Measurements from ENCODE around the gene UTS2.

UTS2 gene

DNA sequence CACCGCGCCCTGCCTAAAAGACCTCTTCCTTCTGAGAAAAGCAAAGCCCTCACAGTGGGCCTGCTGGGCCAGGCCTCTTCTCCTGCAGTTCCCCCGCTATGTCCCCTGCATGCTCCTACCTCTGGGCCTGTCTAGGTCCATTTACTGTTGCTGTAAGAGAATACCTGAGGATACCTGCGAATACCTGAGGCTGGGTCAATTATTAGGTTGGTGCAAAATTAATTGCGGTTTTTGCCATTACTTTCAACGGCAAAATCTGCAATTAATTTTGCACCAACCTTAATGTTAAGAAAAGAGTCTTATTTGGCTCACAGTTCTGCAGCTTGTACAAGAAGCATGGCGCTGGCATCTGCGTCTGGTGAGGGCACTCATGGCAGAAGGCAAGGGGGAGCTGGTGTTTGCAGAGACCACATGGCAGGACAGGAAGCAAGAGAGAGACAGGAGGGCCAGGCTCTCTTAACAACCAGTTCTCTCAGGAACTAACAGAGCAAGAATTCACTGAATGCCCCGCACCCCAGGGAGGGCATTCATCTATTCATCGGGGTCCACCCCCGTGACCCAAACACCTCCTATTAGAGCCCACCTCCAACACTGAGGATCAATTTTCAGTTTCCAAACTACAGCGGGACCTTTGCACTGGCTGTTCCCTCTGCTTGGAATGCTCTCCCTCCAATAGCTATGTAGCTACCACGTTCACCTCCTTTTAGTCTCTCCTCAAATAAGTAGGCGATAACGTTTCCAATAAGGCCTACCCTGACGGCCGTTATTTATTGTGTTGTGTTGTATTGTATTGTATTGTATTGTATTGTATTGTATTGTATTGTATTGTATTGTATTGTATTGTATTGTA is 9.6 kb upstream of the UTS2 start:
- DNase-seq (ENCODE audit: low spot score), result no peak

DNA sequence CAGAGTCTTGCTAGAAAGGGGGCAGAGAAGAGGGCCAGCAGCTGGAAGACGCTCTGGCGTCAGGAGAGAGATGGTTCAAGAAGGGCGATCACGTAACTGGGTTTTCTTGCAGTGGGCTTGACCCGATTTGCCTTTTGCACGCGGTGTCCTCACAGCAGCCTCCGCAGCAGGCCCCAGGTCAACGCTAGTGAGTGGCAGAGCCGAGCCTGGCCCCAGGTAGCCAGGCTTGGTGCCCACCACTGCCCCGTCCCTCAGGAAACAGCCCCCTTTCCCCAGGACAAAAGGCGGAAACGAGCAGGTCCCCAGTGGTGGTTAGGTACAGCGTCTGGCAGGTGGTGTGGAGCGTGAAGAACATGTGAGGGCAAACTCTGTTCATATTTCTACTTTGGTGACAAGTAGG is 8.6 kb upstream of the UTS2 start:
- DNase-seq (ENCODE audit: low spot score), result no peak

DNA sequence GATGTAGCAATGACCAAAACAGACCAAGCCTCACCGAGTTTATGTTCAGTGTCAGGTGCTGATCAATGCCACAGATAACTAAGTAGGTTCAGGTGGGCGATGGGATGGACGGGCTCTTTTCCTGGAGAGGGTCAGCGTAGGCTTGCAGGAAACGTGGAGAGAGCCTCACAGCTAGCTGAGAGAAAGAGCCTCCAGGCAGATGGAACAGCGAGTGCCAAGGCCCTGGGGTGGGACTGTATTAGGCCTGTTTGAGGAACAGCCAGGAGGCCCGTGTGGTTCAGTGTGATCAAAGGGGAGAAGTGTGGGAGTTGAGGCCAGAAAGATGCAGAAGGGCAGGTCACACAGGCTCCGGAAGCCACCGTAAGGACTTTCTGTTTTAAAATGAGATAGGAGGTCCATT is 7.3 kb upstream of the UTS2 start:
- DNase-seq (ENCODE audit: low spot score), result no peak

DNA sequence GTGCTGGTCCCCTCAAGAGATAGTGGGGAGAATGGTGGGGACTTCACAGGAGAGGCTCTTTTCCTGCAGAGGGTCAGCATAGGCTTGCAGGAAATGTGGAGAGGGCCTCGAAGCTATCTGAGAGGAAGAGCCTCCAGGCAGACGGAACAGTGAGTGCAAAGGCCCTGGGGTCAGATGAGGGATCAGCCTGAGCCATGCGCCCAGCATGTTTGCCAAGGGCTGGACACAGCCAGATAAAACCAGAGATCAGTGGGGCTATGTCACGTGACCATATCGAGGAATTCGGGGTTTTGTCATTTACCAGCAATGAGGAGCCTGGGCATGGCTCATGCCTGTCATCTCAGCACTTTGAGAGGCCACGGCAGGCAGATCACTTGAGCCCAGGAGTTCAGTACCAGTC is 6.5 kb upstream of the UTS2 start:
- no peak for DNase-seq (ENCODE audit: low spot score)

DNA sequence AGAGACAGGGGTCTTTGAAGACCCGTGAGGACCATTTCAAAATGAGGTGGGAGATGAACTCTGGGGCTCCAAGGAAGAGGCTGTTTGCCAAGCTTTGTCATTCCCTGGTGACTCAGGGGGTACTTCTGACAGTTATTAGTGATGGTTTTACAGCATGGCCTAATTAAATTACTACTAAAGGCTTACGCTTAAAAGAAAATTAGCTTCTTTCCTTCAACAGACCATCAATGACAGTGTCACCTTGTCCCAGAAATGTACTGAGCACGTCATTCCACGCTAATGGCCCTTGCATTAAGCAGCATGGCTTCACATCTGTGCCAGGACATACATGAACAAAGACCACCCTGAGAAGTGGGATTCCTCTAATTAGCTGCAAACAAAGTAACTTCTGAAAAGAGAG is 5.1 kb upstream of the UTS2 start:
- DNase-seq (ENCODE audit: low spot score), result no peak

DNA sequence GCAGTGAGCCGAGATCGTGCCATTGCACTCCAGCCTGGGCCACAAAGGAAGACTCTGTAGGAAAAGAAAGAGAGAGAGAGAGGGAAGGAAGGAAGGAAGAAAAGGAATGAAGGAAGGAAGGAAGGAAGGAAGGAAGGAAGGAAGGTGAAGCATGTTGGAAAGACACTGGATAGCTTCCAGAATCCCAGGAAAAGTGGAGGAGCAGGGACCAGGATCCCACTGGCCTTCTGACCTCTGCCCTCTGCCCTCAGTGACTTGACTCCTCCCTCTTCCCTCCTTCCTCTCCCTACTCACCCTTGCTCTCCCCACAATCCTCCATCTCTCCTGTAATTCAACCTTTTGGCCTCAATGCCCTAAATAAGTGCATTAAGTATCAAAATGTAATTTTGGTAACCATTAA is 4.1 kb upstream of the UTS2 start:
- no peak for DNase-seq (ENCODE audit: low spot score)

DNA sequence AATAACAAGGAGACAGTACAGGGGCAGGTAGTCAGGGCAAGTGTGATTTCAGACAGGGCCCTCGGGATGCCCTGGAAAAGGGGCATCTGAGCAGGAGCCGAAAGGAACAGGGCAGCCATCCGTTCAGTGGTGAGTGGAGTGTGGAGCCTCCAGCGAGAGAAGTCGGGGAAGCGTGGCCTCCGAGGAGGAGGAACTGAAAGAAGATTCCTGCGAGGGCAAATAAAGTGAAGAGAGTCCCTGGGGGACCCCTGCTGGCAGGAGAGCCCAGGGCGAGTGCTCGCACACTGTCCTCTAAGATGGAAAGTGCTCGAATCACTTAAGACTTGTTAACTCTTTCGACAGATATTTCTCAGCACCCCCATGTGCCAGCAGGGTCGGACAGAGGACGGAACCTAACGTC is 3.5 kb upstream of the UTS2 start:
- DNase-seq (ENCODE audit: low spot score), result no peak

DNA sequence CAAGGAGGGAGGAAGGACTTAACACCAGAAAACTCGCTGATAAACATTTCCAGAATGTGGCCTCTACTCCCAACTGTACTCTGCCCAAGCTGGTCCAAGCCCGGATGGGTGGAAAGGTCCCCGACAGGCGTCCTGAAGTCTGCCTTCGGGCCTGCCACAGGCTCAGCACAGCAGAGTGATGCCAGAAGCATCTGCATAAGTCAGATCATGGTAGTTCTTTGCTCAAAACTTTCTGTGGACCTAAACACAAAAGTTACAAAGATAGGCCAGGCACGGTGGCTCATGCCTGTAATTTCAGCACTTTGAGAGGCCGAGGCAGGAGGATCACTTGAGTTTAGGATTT is 790 bp upstream of the UTS2 start:
- no peak for DNase-seq (ENCODE audit: low spot score)

DNA sequence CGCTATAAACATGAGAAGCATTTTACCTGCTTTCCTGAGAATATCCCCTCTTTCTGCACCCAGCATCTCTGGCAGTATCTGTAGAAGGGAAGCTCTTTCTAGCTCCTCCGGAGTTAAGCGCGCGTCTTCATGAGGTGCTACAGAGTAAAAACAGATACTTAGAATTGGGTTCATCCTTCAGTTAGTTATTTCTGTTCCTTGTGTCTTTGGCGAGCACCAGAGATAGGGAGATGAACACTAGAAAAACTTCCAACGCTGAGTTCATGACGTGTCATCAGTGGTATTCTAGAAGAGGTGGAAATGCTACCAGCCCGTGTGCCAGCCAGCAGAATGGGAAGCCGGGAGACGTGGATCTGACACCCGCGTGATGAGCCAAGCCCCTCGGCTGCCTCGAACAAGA is 2.1 kb downstream of the UTS2 start:
- no peak for DNase-seq (ENCODE audit: low spot score)

DNA sequence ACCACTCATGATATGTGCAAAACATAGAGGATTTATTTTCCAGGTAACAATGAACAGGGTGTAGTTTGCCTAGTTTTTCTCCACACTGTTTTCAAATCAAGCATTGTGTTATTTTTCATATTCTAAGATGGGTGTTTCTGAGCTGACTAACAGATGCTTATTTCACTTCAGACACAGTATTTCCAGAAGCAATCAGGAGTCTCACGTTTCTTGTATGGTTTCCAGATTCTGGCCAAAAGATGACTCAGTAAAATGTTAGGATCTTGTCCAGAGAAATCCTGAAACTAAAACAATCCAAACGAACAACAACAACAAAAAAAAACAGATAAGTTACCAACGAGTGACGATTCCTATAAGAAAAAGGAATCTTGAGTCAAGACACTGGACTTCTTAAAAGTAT is 5.3 kb downstream of the UTS2 start:
- DNase-seq (ENCODE audit: low spot score), result no peak

DNA sequence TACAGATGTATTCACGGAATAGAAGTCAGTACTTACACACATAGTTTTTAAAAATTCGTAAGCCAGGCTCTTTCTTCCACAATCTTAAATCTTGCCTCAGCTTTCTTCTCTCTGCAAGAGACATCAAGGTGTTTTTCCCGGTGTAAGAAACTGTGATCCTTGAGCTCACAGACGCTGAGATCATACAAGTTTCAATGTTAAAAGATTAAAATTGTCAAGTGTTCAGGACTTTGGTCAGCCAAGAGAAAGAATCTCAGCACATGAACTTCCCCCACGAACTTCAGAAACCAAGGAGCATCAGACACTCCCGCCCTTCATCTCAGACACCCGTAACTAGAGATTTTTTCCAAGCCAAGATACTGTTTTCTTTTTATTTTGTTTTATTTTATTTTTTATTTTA is 6.2 kb downstream of the UTS2 start:
- DNase-seq (ENCODE audit: low spot score), result no peak

DNA sequence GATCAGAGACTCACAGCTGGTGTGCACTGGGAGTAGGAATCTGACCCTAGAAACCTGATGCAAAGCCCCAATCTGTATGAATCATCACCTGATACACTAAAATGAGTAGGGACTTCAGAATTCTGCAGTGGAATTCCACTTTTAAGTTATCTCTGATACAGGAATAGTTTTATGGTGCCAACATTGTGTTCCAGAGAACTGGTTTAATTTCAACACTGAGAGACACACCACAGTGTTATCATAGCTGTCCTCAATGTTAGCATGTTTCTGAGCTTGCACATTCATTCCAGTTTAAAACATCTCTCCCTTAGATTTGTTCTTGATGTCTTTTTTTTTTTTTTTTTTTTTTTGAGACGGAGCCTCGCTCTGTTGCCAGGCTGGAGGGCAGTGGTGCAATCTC is 7.1 kb downstream of the UTS2 start:
- DNase-seq (ENCODE audit: low spot score), result no peak

DNA sequence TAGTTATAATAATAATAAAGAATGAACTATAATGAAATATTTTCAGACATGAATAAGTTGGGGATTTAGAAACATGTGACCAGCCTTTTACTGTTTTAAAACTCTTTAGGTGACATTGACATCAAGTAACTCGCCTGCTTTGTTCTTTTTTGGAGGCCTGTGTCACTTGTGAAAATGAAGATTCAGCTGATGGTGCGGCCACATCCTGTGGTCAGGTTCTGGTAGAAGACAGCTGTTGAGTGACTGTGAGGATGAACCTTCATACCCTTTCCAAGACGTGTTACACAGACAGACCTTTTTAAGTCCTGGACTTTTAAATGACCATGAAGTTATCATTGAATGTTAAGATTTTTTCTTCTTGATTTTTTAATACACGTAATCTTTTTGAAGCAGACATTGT is 10.3 kb downstream of the UTS2 start:
- no peak for DNase-seq (ENCODE audit: low spot score)

DNA sequence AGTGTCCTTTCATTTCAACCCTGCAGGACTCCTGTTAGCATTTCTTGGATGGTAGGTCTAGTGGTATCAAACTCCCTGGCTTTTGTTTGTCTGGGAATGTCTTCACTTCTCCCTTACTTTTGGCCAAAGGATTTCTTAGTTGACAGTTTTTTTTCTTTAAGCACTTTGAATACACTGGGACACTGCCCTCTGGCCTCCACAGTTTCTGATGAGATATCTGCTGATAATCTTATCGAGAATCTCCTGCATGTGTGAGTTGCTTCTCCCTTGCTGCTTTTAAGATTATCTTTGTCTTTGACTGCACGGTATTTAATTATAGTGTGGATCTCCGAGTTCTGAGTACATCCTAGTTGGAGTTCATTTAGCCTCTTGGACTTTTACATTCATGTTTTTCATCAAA is 13.3 kb downstream of the UTS2 start:
- no peak for DNase-seq (ENCODE audit: low spot score)

DNA sequence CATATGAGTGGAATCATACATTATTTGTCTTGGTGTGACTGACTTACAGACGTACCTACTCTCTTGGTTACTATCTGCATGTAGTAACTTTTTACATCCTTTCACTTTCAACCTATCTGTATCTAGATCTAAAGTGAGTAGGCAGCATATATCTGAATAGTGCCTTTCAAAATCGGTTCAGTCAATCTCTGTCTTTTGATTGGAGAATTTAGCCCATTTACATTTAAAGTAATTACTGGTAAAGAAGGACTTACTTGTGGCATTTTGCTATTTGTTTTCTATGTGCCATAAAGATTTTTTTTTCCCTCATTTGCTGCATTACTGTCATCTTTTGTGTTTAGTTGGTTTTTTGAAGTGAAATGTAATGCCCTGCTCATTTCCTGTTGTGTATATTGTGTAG is 14.2 kb downstream of the UTS2 start:
- no peak for DNase-seq (ENCODE audit: low spot score)

DNA sequence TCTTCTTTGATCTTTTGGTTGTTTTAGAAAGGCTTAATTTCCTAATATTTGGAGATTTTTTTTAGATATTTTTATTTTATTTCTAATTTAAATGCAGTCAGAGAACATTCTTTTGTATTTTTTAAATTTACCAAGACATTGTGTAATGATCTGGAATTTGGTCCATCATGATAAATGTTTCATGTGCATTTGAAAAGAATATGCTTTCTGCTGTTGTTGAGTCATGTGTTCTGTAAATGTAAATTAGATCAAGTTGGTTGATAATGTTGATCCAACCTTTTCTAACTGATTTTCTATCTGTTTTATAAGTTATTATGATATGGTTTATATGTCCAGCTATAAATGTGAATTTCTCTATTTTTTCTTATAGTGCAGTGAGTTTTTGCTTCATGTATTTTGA is 19.8 kb downstream of the UTS2 start:
- DNase-seq (ENCODE audit: low spot score), result no peak

DNA sequence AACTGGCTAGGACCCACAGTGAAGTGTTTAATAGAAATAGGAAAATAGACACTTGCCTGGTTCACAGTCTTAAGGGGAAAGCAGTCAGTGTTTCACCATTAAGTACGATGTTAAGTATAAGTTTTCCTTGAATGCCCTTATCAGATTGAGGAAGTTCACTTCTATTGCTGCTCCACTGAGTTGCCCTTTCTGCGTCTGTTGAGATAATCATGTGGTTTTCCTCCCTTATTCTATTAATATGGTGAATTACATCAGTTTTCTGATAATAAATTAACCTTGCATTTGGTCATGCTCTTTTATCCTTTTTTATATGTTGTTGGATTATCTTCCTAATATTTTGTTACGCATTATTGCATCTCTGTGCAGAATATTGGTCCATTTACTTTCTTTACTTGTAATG is 21.4 kb downstream of the UTS2 start:
- no peak for DNase-seq (ENCODE audit: low spot score)

DNA sequence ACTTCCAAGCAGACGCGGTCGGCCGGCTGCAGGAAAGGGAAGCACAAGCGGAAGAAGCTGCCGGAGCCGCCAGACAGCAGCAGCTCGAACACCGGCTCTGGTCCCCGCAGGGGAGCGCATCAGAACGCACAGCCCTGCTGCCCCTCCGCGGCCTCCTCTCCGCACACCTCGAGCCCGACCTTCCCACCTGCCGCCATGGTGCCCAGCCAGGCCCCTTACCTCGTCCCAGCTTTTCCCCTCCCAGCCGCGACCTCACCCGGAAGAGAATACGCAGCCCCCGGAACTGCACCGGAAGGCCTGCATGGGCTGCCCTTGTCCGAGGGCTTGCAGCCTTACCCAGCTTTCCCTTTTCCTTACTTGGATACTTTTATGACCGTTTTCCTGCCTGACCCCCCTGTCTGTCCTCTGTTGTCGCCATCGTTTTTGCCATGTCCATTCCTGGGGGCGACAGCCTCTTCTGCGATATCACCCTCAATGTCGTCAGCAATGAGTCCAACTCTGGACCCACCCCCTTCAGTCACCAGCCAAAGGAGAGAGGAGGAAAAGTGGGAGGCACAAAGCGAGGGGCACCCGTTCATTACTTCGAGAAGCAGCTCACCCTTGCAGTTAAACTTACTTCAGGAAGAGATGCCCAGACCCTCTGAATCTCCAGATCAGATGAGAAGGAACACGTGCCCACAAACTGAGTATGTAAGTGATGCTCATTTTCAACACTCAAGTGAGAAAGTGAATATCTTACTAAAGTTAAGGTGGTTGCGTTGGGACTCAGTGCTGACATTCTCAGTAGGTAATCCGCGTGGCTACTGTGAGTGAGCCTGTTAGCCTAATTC is 25.5 kb downstream of the UTS2 start:
- DNase-seq (ENCODE audit: low spot score), result no peak

DNA sequence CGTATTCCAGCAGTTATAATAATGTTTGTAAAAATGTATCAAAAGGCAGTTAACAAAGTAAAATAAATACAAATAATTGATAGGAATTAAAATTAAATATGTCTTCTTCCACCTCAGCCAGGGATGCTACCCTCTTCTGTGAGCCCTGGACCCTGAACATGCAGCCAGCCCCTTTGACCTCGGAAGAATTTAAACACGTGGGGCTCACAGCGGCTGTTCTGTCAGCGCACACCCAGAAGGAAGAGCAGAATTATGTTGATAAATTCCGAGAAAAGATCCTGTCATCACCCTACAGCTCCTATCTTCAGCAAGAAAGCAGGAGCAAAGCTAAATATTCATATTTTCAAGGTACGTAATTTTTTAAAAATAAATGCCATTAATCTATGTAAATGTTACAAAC is 26.5 kb downstream of the UTS2 start:
- DNase-seq (ENCODE audit: low spot score), result no peak

DNA sequence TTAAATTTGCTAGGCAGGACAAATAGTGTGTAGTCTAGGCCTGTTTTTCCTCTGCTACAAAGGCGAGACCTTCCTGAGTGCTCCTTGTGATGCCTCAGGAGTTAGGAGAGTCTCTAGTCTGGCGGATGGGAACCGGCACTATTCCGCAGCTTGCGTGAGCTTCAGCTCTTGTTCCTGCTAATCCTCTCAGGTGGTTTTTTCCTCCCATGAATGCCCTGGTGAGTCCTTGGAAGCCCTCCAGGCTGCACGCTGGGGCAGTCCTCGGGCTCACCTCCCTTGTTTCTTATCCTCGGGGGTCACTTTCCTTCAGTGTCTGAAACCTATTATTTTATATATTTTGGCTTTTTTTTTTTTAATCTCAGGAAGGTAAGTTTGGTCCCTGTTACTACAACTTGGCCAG is 28.2 kb downstream of the UTS2 start:
- DNase-seq (ENCODE audit: low spot score), result no peak

DNA sequence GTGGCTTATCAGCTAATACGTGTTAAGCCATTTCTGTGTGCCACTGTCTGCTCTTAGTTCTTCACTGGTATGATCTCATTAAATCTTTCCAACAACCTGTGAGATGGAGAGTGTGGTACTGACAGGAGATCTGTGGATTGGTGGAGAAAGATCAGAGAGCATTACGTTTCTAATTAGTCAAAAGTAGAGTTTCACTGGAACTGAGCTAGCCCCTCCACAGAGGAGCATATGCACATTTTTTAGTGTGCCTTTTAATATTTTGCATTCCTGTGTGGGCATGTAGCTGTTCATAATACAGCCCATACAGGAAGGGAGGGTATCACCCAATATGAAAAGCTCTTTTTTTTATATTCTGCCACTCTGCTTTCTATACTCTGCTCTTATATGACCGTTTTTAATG is 31.6 kb downstream of the UTS2 start:
- DNase-seq (ENCODE audit: low spot score), result no peak

DNA sequence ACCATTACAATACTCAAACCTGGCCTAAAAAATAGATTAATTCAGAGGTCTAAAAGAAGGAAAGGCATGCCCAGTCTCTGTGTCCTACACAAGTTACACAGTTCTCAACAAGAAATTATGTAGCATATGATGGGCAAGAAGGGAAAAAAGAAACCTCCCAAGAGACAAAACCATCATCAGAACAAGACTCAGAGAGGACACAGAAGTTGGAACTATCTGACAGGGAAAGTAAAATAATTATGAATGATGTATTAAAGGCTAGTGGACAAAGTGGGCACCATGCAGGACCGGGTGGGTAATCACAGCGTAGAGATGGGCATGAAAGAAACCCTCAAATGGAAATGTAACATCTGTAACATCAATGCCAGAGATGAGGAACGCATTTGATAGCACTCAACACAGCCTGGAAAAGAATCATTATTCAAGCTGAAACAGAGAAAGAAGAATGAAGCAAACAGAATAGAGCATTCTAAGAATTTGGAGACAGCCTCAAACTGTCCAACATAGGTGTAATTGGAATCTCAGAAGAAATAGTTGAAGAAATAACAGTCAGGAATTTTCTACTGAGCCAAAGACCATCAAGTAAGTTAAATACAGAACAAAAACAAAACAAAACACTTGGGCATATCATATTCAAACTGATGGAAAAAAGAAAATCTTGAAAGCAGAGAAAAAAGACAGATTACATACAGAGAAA is 39.0 kb downstream of the UTS2 start:
- DNase-seq (ENCODE audit: low spot score), result no peak

DNA sequence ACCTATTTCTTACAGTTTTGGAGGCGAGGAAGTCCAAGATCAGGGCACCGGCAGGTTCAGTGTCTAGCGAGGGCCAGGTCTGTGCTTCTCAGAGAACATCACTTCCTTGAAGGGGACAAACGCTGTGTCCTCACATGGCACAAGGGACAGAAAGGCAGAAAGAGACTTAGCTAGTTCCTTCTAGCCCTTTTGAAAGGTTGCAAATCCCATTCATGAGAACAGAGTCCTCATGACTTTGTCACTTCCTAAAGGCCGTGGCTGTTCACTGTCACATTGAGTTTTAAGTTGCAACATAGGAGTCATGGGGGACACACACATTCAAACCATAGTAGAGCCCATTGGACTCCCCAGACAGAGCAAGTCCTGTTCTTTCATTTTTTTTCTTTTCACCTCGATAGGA is 41.4 kb downstream of the UTS2 start:
- DNase-seq (ENCODE audit: low spot score), result no peak
